Transverse colon (tissue), 4 donors: ENCODE results near the gene NRF1. TPM values are rescaled to one million over a fixed set of nuclear protein-coding genes. Genes with fewer than 3 reads are reported as not detected.

Experiments
- DNase-seq: peaks from one replicate; pipeline ENCODE4 v3.0.0-alpha.2; 2019
- H3K27ac ChIP-seq, 4 donors: fragments of 200-600 bp; sonication (generic); 2 replicates each; pipeline ENCODE4 v1.5.1; 2016 to 2018; ENCODE audit warnings: inconsistent platforms in 4 of 4
- H3K27me3 ChIP-seq: fragments of 200-600 bp; sonication (generic); 2 replicates; pipeline ENCODE4 v1.5.1; 2017; ENCODE audit warnings: inconsistent platforms
- H3K36me3 ChIP-seq, 4 donors: fragments of 200-600 bp; sonication (generic); 2 replicates each; pipeline ENCODE4 v1.5.1; 2017 to 2019; ENCODE audit warnings: inconsistent platforms in 4 of 4
- H3K4me1 ChIP-seq, 4 donors: fragments of 200-600 bp; sonication (generic); 2 replicates each; pipeline ENCODE4 v1.5.1; 2017 to 2020; ENCODE audit warnings: inconsistent platforms in 4 of 4
- H3K4me3 ChIP-seq, 4 donors: fragments of 200-600 bp; sonication (generic); 1 replicate in 1 of 4; 2 replicates in 3 of 4; pipeline versions ENCODE4 v1.5.1 to v1.6.1; 2017 to 2019; ENCODE audit warnings: inconsistent platforms in 4 of 4
- H3K9me3 ChIP-seq, 2 donors: fragments of 200-600 bp; sonication (generic); 2 replicates each; pipeline ENCODE4 v1.5.1; 2017 to 2019; ENCODE audit warnings: inconsistent platforms in 2 of 2
- EP300 ChIP-seq: sonication (generic); formaldehyde crosslinking; IDR thresholded peaks from one replicate; pipeline ENCODE4 v1.6.1; 2017; ENCODE audit warnings: antibody characterized with exemption, low read depth
- POLR2A ChIP-seq: fragments of 450-650 bp; IDR thresholded peaks from one replicate; pipeline ENCODE4 v1.6.1; 2016; ENCODE audit warnings: antibody characterized with exemption, mild to moderate bottlenecking, moderate library complexity
- POLR2AphosphoS5 ChIP-seq, 3 donors: sonication (generic); formaldehyde crosslinking; IDR thresholded peaks; one replicate each; pipeline ENCODE4 v1.6.1; 2016; ENCODE audit warnings: antibody characterized with exemption in 3 of 3
- WGBS, 2 donors: methylation state at CpG; one replicate each; pipeline ENCODE4 v1.1.5; 2018; ENCODE audit warnings: low coverage in 1 of 2; 5-methylcytosine and 5-hydroxymethylcytosine counted together
- in situ Hi-C, 4 donors: fragments of 200-750 bp; cut with MboI; loops; one replicate each; pipeline versions ENCODE4 v1.15.0 to v1.15.1; 2017; ENCODE audit warnings: low sequenced_read_pairs in 3 of 4, low pct_ligation_motif_present in 1 of 4, low pct_unique_long_range_greater_than_20kb in 1 of 4
- intact Hi-C: fragments of 100-400 bp; cut with DNase I; formaldehyde crosslinking; loops from one replicate; pipeline ENCODE4 v1.15.1; 2023; ENCODE audit warnings: low total_unique reads
- total RNA-seq, 4 donors: library from RNA; depleted of rRNA; stranded (reverse); fragments of >200 nt; gene quantifications; one replicate each; pipeline ENCODE4 v1.1.0, GENCODE V29; 2016
- TF ChIP-seq, protein P1 (sequence below), 5 experiments: fragments of 200-600 bp in 3 of 5; fragments of 450-650 bp in 2 of 5; sonication (generic) in 3 of 5; IDR thresholded peaks; 1 replicate in 2 of 5; 2 replicates in 3 of 5; pipeline ENCODE4 v1.5.1; 2016 to 2017; ENCODE audit warnings: antibody characterized with exemption in 5 of 5, inconsistent platforms in 3 of 5, mild to moderate bottlenecking in 2 of 5, moderate library complexity in 1 of 5

Gene NRF1
- total RNA-seq, 4 donors from 2014 or later, result 11.6 to 21.5 (median 15.3) TPM

DNA sequence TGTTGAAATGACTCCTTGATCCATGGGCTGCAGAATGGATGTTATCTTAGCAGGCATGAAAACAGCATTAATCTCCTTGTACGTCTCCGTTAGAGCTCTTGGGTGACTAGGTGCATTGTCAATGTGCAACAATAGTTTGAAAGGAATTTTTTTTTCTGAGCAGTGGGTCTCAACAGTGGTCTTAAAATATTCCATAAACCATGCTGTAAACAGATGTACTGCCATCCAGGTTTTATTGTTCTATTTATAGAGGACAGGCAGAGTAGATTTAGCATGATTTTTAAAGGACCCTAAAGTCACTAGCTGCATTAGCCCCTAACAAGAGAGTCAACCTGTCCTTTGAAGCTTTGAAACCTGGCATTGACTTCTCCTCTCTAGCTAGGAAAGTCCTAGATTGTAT is 64.0 kb downstream of the NRF1 start:
- no peak overlapping the region for H3K4me3 ChIP-seq
- no peak for DNase-seq
- no peak overlapping the region for H3K27ac ChIP-seq
- H3K27me3 ChIP-seq, result no peaks in the 10 kb centered on the region
- WGBS, 2 donors, result 100% methylated on average over 2 of the region's 2 CpGs
- intact Hi-C loops (no loop called here), in situ Hi-C loops (no loop called here)
- no peak for TF ChIP-seq EP300
- TF ChIP-seq, protein P1, sequence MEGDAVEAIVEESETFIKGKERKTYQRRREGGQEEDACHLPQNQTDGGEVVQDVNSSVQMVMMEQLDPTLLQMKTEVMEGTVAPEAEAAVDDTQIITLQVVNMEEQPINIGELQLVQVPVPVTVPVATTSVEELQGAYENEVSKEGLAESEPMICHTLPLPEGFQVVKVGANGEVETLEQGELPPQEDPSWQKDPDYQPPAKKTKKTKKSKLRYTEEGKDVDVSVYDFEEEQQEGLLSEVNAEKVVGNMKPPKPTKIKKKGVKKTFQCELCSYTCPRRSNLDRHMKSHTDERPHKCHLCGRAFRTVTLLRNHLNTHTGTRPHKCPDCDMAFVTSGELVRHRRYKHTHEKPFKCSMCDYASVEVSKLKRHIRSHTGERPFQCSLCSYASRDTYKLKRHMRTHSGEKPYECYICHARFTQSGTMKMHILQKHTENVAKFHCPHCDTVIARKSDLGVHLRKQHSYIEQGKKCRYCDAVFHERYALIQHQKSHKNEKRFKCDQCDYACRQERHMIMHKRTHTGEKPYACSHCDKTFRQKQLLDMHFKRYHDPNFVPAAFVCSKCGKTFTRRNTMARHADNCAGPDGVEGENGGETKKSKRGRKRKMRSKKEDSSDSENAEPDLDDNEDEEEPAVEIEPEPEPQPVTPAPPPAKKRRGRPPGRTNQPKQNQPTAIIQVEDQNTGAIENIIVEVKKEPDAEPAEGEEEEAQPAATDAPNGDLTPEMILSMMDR (IDR thresholded peaks at IDR 0.05), result no peak
- no peak for TF ChIP-seq POLR2AphosphoS5 (IDR thresholded peaks at IDR 0.05)
- TF ChIP-seq POLR2A, result no peak
- no peaks in the 10 kb centered on the region for H3K9me3 ChIP-seq
- no peaks in the 10 kb centered on the region for H3K4me1 ChIP-seq
- H3K36me3 ChIP-seq, result peaks cover 0 to 33% (median 8%) of the 10 kb centered on the region in 4 donors

DNA sequence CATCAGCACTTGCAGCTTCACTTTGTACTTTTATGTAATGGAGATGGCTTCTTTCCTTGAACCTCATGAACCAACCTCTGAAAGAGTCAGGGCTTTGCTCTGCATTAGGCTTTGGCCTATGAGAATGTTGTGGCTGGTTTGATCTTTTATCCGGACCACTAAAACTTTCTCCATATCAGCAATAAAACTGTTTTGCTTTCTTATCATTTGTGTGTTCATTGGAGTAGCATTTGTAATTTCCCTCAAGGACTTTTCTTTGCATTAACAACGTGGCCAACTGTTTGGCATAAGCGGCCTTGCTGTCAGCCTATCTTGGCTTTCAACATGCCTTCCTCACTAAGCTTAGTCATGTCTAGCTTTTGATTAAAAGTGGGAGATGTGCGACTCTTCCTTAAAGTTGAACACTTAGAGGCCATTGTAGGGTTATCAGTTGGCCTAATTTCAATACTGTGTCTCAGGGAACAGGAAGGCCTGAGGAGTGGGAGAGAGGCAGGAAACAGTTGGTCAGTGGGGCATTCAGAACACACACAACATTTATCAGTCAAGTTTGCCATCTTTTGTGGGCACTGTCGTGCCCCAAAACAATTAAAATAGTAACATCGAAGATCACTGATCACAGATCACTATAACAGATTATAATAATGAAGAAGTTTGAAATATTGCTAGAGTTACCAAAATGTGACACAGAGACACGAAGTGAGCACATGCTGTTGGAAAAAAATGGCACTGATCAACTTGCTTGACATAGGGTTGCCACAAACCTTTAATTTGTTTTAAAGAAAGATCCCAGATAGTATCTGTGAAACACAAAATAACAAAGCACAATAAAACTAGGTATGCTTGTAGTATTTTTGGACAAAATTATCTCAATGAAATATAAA is 64.7 kb downstream of the NRF1 start:
- in situ Hi-C loops, result no loop called here
- TF ChIP-seq EP300, result no peak
- TF ChIP-seq POLR2AphosphoS5 (IDR thresholded peaks at IDR 0.05), result no peak
- no peak overlapping the region for H3K27ac ChIP-seq
- no peaks in the 10 kb centered on the region for H3K4me1 ChIP-seq
- intact Hi-C loops, result no loop called here
- peaks cover 0 to 33% (median 8%) of the 10 kb centered on the region in 4 donors for H3K36me3 ChIP-seq
- DNase-seq, result no peak
- WGBS, 2 donors, result 92 to 95% methylated on average over 6 to 7 of the region's 7 CpGs
- H3K4me3 ChIP-seq, result no peak overlapping the region
- H3K27me3 ChIP-seq, result no peaks in the 10 kb centered on the region
- H3K9me3 ChIP-seq, result no peaks in the 10 kb centered on the region

DNA sequence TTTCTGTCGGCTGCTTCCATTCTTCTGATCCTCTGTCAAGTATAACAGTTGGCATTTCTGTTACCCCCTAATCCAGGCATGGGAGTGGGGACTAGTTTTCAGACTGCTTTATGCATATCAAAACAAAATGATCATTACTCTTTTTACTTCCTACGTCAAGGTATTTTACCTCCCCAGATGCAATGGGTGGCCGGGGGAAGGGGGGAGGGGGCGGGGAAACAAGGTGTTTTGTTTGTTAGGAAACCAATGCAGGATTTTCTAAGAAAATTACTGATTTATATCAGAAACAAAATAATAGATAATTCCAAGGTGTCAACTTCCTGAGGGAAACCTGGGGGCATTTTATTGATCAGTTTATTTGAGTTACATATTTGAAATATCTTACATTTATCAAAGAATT is 66.3 kb downstream of the NRF1 start:
- H3K36me3 ChIP-seq, result peaks cover 0 to 29% (median 8%) of the 10 kb centered on the region in 4 donors
- TF ChIP-seq POLR2A (no peak), POLR2AphosphoS5 (IDR thresholded peaks at IDR 0.05) (no peak), EP300 (no peak)
- TF ChIP-seq, protein P1 (IDR thresholded peaks at IDR 0.05), result no peak
- no peaks in the 10 kb centered on the region for H3K4me1 ChIP-seq
- no peaks in the 10 kb centered on the region for H3K27me3 ChIP-seq
- intact Hi-C loops (no loop called here), in situ Hi-C loops (no loop called here)
- DNase-seq, result no peak
- H3K9me3 ChIP-seq, result no peaks in the 10 kb centered on the region
- no peak overlapping the region for H3K4me3 ChIP-seq
- H3K27ac ChIP-seq, result no peak overlapping the region
- 94% methylated on average over 3 to 4 of the region's 4 CpGs for WGBS, 2 donors

DNA sequence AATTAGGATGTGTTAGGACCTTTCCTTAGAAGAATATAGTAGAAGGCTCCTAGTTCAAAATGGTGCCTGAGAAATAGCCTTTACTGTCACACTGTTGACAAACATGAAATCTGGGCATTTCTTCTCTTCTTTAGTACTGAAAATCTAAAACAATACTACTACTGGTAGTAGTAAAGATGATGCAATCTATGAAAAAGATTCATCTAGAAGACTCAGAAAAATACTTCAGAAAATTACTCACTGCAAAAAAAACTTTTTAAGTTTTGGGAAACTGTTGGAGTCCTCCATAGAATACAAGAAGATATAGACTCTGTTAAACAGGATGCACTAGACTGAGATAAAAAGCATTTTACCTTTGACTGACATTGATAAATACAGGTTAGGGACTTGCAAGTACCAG is 67.1 kb downstream of the NRF1 start:
- H3K4me1 ChIP-seq, result no peaks in the 10 kb centered on the region
- no peaks in the 10 kb centered on the region for H3K9me3 ChIP-seq
- H3K27ac ChIP-seq, result no peak overlapping the region
- no peak for TF ChIP-seq POLR2A
- no peak for TF ChIP-seq POLR2AphosphoS5 (IDR thresholded peaks at IDR 0.05)
- TF ChIP-seq, protein P1 (IDR thresholded peaks at IDR 0.05), result no peak
- H3K4me3 ChIP-seq, result no peak overlapping the region
- H3K27me3 ChIP-seq, result no peaks in the 10 kb centered on the region
- no peak for DNase-seq
- intact Hi-C loops, result no loop called here
- in situ Hi-C loops, result no loop called here
- peaks cover 0 to 27% (median 6%) of the 10 kb centered on the region in 4 donors for H3K36me3 ChIP-seq
